K562 (cell line): ENCODE results near the gene CRYBG2.

ENCODE experiments used
- BRCA1 ChIP-seq, 2 experiments: fragments of 450-650 bp in 1 of 2; sonication (generic) in 1 of 2; formaldehyde crosslinking in 1 of 2; IDR thresholded peaks; 2 replicates each; pipeline versions ENCODE4 v1.5.0 to v1.6.1; 2017 to 2020; ENCODE audit warnings: mild to moderate bottlenecking in 1 of 2, missing genetic modification reagents in 1 of 2
- CREB5 ChIP-seq: fragments of 250-450 bp; sonication (Bioruptor Pico); IDR thresholded peaks from 2 replicates; pipeline ENCODE4 v1.5.0; 2020; ENCODE audit warnings: mild to moderate bottlenecking
- CTBP1 ChIP-seq: fragments of 450-650 bp; IDR thresholded peaks from 2 replicates; pipeline ENCODE4 v1.6.1; 2016; ENCODE audit warnings: borderline replicate concordance
- KDM4B ChIP-seq, 2 experiments: fragments of 450-650 bp in 1 of 2; sonication (generic) in 1 of 2; IDR thresholded peaks; 2 replicates each; pipeline ENCODE4 v1.6.1; 2016 to 2017; ENCODE audit warnings: borderline replicate concordance in 2 of 2, antibody characterized with exemption in 1 of 2, low read depth in 1 of 2, mild to moderate bottlenecking in 1 of 2
- NBN ChIP-seq: fragments of 450-650 bp; IDR thresholded peaks from 2 replicates; pipeline ENCODE4 v1.6.1; 2016; ENCODE audit warnings: low read depth, mild to moderate bottlenecking
- POLR3A ChIP-seq: IDR thresholded peaks from 2 replicates; pipeline ENCODE4 v1.6.1; 2011; ENCODE audit warnings: borderline replicate concordance, mild to moderate bottlenecking, moderate library complexity; ENCODE audit not compliant: insufficient read length, insufficient read depth; ENCODE audit errors: extremely low read depth
- SP2 ChIP-seq: IDR thresholded peaks from 2 replicates; pipeline ENCODE4 v1.6.1; 2011; ENCODE audit warnings: mild to moderate bottlenecking, low read depth, low read length, moderate library complexity; ENCODE audit not compliant: poor library complexity, severe bottlenecking; ENCODE audit errors: extremely low read depth
- TCF15 ChIP-seq: fragments of 250-450 bp; sonication (Bioruptor Pico); IDR thresholded peaks from 2 replicates; pipeline ENCODE4 v1.8.0; 2022; ENCODE audit warnings: moderate library complexity, mild to moderate bottlenecking, inconsistent platforms
- ZNF133 ChIP-seq: fragments of 250-450 bp; sonication (Bioruptor Pico); IDR thresholded peaks from 2 replicates; pipeline ENCODE4 v1.4.0; 2020; ENCODE audit warnings: mild to moderate bottlenecking
- TF ChIP-seq, protein P1 (sequence below): fragments of 250-450 bp; sonication (Bioruptor Pico); IDR thresholded peaks from 2 replicates; pipeline ENCODE4 v1.5.0; 2021; ENCODE audit warnings: mild to moderate bottlenecking, moderate library complexity
- TF ChIP-seq, protein P2 (sequence below), 2 experiments: fragments of 450-650 bp; formaldehyde crosslinking in 1 of 2; IDR thresholded peaks; 2 replicates each; pipeline versions ENCODE4 v1.4.0 to v1.6.1; 2014 to 2020; ENCODE audit warnings: mild to moderate bottlenecking in 2 of 2, borderline replicate concordance in 1 of 2, low read depth in 1 of 2
- TF ChIP-seq, protein P3 (sequence below), 3 experiments: IDR thresholded peaks in 2 of 3; conservative IDR thresholded peaks in 1 of 3; 2 replicates each; pipeline ENCODE4 v1.5.1; 2011 to 2012; ENCODE audit warnings: low read length in 3 of 3, mild to moderate bottlenecking in 3 of 3, control low read depth in 2 of 3, improper control_type of control experiment in 1 of 3, inconsistent platforms in 1 of 3, low read depth in 1 of 3, mixed read lengths in 1 of 3, moderate library complexity in 1 of 3; ENCODE audit not compliant: insufficient read depth in 2 of 3

GRCh38 chr1:26314501-26314900 lies 39.4 kb downstream of the CRYBG2 start:
- no peak for TF ChIP-seq CTBP1
- TF ChIP-seq CREB5 (CRISPR knock-in tag) = no peak
- TF ChIP-seq POLR3A = no peak
- no peak for TF ChIP-seq NBN
- no peak for TF ChIP-seq SP2
- no peak for TF ChIP-seq KDM4B (IDR thresholded peaks at IDR 0.05; ENCODE audit: borderline replicate concordance in 2 of 2, low read depth in 1 of 2)
- TF ChIP-seq, protein P1, sequence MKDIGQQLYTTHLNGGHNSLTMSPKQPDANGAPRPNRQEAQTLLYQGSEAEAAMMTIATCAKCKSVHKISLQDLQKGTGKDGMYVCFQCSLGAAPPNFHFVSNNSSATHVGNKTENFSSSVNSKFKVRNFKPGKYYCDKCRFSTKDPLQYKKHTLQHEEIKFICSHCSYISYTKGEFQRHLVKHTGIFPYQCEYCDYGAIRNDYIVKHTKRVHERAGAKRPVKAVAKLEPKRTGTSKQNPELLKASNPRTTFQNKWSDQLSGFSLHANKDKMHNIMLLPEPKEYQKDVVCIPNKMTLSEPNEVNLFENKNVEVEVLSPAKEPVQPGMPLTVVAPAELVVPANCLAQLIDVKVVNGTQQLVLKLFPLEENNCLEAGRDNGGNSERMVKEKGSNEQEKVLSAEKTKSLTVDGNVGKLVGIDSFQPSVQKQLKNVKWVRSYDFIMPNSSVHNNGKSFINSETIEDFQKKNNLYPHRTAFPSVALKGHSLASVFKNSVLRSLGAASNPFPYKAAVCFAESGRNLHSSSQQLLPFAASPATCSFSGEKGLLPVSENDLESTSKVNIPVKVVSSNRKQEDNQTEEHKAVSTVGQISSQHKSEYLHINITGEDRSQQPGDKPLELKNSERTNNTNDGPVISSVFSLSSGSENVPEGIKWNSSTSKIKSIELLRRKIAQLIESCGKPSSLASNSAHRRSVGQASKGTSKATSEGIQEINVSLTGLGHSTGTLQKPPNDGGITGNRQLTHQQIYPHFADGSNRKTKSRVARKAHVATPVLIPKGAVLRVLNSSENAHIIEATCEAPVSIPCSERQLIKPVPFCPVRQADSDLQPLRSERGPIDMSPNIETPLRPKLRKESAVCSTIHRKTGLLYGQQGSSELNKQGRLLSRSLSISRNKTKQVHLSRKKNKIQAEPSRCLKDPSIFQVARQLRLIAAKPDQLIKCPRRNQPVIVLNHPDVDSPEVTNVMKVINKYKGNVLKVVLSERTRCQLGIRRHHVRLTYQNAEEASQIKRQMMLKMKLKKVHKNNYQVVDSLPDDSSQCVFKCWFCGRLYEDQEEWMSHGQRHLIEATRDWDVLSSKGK (CRISPR knock-in tag) = no peak
- TF ChIP-seq, protein P2, sequence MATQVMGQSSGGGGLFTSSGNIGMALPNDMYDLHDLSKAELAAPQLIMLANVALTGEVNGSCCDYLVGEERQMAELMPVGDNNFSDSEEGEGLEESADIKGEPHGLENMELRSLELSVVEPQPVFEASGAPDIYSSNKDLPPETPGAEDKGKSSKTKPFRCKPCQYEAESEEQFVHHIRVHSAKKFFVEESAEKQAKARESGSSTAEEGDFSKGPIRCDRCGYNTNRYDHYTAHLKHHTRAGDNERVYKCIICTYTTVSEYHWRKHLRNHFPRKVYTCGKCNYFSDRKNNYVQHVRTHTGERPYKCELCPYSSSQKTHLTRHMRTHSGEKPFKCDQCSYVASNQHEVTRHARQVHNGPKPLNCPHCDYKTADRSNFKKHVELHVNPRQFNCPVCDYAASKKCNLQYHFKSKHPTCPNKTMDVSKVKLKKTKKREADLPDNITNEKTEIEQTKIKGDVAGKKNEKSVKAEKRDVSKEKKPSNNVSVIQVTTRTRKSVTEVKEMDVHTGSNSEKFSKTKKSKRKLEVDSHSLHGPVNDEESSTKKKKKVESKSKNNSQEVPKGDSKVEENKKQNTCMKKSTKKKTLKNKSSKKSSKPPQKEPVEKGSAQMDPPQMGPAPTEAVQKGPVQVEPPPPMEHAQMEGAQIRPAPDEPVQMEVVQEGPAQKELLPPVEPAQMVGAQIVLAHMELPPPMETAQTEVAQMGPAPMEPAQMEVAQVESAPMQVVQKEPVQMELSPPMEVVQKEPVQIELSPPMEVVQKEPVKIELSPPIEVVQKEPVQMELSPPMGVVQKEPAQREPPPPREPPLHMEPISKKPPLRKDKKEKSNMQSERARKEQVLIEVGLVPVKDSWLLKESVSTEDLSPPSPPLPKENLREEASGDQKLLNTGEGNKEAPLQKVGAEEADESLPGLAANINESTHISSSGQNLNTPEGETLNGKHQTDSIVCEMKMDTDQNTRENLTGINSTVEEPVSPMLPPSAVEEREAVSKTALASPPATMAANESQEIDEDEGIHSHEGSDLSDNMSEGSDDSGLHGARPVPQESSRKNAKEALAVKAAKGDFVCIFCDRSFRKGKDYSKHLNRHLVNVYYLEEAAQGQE (IDR thresholded peaks at IDR 0.05; ENCODE audit: borderline replicate concordance) = no peak
- TF ChIP-seq, protein P2 (CRISPR knock-in tag; IDR thresholded peaks at IDR 0.05; ENCODE audit: low read depth) = no peak
- TF ChIP-seq BRCA1 (IDR thresholded peaks at IDR 0.05) = no peak
- no peak for TF ChIP-seq BRCA1 (CRISPR knock-in tag; IDR thresholded peaks at IDR 0.05)
- TF ChIP-seq ZNF133 = no peak
- TF ChIP-seq, protein P3, sequence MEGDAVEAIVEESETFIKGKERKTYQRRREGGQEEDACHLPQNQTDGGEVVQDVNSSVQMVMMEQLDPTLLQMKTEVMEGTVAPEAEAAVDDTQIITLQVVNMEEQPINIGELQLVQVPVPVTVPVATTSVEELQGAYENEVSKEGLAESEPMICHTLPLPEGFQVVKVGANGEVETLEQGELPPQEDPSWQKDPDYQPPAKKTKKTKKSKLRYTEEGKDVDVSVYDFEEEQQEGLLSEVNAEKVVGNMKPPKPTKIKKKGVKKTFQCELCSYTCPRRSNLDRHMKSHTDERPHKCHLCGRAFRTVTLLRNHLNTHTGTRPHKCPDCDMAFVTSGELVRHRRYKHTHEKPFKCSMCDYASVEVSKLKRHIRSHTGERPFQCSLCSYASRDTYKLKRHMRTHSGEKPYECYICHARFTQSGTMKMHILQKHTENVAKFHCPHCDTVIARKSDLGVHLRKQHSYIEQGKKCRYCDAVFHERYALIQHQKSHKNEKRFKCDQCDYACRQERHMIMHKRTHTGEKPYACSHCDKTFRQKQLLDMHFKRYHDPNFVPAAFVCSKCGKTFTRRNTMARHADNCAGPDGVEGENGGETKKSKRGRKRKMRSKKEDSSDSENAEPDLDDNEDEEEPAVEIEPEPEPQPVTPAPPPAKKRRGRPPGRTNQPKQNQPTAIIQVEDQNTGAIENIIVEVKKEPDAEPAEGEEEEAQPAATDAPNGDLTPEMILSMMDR (IDR thresholded peaks at IDR 0.05 in 2 of 3, conservative IDR thresholded peaks at IDR 0.05 in 1 of 3; ENCODE audit: insufficient read depth in 2 of 3, low read depth in 1 of 3, low read length in 3 of 3) = no peak
- no peak for TF ChIP-seq TCF15
